Sigmoid colon (tissue), 4 donors: Measurements from ENCODE around the gene PLXNB2.

Source experiments
- EP300 ChIP-seq, 4 donors: sonication (generic); formaldehyde crosslinking; IDR thresholded peaks; one replicate each; pipeline ENCODE4 v1.6.1; 2017; ENCODE audit warnings: antibody characterized with exemption in 4 of 4
- POLR2A ChIP-seq, 2 donors: fragments of 450-650 bp; IDR thresholded peaks; one replicate each; pipeline ENCODE4 v1.6.1; 2016; ENCODE audit warnings: antibody characterized with exemption in 2 of 2, mild to moderate bottlenecking in 2 of 2, moderate library complexity in 2 of 2
- TF ChIP-seq, protein P1 (sequence below), 4 experiments: fragments of 450-650 bp in 3 of 4; fragments of 200-600 bp in 1 of 4; IDR thresholded peaks; one replicate each; pipeline ENCODE4 v1.5.1; 2016 to 2019; ENCODE audit warnings: antibody characterized with exemption in 4 of 4, mild to moderate bottlenecking in 3 of 4, moderate library complexity in 2 of 4

DNA sequence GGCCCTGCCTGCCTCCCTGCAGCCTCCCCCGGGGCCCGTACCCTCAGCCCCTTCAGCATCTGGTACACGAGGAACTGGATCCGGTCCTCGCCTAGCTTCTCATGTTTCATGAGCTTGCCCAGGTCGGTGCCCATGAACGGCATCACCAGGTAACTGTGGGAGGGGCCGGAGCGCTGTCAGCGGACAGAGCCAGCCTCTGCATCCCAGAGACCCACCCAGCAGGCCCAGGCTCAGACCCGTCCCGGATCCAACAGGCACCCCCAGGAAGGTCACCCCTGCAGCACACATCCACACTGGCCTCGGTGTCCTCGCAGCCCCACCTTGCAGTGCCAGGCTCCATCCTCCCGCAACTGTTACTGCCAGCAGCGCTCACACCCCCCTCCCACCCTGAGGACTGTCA lies 50.4 kb downstream of the PLXNB2 start:
- TF ChIP-seq, protein P1, sequence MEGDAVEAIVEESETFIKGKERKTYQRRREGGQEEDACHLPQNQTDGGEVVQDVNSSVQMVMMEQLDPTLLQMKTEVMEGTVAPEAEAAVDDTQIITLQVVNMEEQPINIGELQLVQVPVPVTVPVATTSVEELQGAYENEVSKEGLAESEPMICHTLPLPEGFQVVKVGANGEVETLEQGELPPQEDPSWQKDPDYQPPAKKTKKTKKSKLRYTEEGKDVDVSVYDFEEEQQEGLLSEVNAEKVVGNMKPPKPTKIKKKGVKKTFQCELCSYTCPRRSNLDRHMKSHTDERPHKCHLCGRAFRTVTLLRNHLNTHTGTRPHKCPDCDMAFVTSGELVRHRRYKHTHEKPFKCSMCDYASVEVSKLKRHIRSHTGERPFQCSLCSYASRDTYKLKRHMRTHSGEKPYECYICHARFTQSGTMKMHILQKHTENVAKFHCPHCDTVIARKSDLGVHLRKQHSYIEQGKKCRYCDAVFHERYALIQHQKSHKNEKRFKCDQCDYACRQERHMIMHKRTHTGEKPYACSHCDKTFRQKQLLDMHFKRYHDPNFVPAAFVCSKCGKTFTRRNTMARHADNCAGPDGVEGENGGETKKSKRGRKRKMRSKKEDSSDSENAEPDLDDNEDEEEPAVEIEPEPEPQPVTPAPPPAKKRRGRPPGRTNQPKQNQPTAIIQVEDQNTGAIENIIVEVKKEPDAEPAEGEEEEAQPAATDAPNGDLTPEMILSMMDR (IDR thresholded peaks at IDR 0.05) = no peak
- TF ChIP-seq POLR2A (IDR thresholded peaks at IDR 0.05) (no peak), EP300 (IDR thresholded peaks at IDR 0.05) (no peak)
